SIG-M5 (cell line): ENCODE results near the gene ASAP3.

Experiments
- DNase-seq: peaks from one replicate; lab custom pipeline; 2025; lab: John Stamatoyannopoulos, UW

Gene ASAP3

DNA sequence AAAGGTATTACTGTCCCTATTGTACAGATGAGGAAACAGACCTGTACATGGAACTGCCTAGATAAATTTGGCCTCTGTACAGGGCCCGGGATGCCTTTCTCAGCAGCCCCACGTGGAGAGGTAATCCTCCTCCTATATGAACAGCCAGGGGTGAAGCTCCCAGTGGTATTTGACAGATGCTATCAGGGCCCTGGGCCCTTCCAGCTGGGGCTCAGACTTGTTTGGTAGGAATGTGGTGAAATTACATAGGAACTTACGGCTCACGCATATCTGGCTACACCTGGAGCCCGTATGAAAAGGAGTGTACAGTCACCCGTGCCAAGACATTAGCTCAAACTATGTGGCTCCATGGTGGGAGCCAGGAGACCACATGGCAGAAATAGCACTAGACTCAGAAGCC is 34.7 kb downstream of the ASAP3 start:
- no peak for DNase-seq

DNA sequence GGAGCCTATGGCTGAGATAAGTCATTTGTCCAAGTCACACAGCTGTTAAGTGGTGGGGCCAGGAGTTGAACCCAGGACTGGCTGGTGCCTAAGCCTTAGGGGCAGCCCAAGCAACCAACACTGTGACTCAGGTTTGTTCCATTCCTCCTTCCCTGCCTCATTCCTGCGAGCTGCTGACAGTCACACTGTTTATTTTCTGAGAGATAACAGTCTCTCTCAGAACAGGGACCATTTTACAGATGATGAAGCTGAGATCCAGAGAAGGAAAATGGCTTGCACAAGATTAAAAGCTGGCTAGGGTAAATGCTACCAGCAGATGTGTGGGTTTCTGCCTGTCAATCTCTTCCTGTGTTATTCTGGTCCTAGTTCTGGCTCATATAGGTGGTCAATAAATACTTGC is 35.1 kb downstream of the ASAP3 start:
- DNase-seq = no peak

DNA sequence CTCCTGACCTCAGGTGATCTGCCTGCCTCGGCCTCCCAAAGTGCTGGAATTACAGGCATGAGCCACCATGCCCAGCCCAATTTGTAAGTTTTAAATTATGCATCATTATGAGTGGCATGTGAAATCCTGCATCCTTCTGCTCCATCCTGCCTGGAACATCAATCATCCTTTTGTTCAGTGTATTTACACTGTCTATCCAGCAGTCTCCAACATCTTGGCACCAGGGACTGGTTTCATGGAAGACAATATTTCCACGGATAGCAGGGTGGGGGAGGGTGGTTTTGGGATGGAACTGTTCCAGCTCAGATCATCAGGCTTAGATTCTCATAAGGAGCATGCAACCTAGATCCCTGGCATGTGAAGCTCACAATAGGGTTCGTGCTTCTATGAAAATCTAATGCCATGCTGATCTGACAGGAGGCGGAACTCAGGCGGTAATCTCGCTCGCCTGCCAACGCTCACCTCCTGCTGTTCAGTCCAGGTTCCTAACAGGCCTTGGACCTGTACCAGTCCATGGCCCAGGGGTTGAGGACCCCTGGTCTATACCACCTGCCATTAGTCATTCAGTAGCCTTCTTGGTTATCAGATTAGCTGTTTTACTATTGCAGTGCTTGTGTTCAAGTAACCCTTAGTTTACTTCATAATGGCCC is 37.2 kb downstream of the ASAP3 start:
- DNase-seq = no peak

DNA sequence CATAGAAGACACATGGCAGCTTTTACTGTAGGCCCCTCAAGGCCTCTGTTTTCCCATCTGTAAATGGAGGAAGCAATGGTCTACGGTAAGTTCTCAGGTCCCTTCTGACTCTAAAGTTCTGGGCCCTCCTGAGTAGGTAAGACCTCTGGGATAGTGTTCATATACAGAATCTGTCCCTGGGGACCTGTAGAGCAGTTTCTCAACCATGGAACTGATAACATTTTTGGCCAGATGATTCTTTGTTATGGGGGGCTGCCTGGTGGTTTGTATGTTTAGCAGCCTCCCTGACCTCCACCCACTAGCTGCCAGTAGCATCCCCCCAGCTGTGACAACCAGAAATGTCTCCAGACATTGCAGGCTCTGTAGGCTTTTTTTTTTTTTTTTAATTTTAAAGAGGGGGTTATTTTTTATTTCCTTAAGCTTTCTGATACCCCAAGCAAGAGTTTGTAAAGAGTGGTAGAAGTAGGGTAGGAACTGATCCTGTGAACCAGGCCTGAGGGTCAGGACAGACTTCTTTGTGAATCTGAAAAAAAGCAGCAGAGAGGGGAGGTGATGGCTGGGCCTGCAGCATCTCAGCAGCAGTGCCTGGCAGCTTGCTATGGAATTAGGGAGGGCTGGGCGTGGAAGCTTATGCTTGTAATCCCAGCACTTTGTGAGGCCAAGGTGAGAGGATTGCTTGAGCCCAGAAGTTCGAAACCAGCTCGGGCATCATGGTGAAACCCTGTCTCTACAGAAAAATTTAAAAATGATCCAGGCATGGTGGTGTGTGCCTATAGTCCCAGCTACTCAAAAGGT is 39.2 kb downstream of the ASAP3 start:
- no peak for DNase-seq

DNA sequence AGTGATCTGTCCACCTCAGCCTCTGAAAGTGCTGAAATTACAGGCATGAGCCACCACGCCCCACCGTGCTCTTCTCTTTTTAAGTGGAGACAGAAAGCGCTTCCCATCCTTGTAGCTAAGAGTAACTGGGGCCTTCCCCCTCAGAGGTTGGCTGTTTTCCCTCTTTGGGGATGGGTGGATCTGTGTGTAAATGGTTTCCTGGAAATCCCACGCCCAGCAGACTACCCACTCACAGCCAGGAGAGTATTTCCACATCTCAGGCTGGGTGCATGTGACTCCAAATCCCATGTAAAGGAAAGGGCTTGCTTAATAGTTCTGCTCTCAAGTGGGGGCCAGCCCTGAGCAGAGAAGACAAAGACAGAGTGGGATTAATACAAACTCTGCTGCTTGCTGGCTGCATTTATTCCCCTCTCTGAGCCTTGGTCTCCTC is 39.9 kb downstream of the ASAP3 start:
- no peak for DNase-seq

DNA sequence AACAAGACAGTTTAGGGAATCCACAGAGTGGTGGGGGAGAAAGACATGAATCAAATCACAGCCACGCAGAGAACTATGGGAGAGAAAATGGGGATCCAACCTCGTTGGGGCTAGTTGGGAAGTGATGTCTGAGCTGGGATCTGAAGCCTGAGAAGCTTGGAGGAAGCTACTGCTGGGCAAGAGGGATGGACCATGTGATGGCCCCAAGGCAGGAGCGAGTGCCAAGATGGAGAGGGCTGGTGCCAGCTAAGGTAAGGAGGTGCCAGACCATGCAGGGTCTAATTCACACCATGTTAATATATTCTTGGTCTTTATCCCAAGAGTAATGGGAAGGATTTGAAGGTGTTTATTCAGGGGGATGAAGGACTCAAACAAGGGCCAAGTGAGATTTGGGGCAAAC is 41.2 kb downstream of the ASAP3 start:
- no peak for DNase-seq

DNA sequence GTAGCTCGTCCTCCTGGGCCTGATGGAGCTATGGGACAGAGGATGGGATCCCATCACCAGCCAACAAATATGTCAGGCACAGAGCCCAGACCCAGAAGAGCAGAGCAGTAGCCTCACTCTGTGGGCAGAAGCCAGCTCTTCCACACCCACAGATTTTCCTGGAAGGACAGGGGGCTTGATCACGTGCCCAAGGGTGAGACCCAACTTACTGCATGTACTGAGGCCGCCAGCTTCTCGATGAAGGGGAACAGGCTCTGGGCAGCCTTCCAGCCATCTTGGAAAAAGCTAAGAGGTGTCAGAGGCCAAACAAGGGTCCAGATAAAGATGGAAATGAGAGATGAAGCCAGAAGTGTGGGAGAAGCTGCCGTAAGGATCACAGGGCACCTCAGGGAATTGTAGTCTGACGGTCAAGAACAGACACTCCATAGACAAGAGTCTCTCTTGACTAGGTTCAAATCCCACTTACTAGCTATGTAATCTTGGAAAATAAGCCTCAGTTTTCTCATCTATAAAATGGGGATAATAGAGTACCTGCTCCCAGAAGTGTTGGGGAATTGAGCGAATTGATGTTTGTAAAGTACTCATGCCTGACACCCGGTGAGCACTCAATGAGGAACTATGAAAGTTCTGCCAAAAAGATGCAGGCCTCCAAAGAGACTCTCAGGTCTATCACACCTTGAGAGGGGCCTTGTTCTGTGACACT is 42.4 kb downstream of the ASAP3 start:
- DNase-seq = no peak

DNA sequence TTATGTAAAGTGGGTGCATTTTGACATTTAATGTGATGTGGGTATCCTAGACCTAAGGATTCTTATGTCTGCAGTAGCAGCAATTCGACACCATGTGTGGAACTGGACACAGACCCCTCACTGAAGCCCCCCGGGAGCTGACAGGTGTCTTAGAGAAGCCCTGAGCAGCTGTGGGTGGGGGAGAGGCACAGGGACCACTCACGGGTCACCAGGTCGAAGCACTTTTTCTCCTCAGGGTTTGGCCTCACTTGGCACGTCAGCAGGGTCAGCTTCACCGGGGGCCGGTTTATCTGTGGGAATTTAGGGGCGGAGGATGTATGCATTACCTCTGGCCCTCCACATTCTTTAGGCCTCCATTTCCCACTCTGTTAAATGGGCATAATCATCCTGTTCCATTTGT is 45.4 kb downstream of the ASAP3 start:
- no peak for DNase-seq

DNA sequence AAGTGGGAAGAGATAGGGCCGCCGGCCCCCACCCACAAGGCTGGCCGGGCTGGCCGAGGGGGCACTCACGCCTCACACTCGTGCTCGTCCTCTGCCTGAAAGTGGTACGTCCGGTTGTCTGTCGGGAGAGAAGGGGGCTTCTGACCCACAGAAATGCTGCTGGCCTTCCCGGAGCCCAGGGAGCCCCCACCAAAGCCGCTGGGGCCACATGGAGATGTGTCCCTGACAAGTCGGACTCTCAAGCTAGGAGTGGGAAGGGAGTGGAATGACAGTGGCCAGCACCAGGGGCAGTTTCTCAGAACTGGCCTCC is 46.7 kb downstream of the ASAP3 start:
- DNase-seq = no peak

DNA sequence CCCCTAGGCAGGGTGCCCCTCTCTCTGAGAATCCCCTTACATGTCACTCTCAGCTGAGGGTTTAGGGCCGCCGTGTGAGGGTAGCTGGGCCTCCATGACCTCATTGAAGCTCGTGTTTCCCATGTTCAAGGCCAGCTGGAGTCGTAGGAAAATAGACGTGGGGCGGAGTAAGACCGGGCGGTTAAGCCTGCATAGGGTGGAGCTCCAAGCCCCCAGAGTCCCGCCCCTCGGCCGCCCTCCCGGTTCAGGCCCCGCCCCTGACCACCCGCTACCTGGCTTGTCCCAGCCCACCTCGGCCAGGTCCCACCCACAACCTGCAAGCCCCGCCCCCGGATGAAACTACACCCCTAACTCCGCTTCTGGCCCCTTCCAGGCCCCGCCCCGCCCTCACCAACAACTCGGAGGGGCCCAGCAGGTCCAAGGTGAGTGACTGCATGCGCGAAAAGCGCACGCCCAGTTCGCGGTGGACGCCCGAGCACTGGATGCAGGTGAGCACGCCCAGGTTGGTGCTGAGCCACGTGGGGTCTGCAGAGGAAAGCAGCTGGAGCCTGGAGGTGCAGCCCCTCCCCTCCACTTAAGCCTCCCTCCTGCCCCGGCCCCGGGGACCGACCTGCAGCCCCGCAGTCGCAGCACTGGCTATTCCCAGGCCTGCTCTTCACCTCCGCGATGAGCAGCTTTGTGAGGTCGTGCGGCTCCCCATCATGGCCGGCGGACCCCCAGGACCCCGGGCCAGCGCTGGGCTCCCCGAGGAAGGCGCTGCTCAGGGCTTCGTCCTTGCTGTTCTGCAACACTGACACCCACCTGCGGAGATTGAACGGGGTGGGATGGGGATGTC is 47.2 kb downstream of the ASAP3 start:
- DNase-seq = no peak

DNA sequence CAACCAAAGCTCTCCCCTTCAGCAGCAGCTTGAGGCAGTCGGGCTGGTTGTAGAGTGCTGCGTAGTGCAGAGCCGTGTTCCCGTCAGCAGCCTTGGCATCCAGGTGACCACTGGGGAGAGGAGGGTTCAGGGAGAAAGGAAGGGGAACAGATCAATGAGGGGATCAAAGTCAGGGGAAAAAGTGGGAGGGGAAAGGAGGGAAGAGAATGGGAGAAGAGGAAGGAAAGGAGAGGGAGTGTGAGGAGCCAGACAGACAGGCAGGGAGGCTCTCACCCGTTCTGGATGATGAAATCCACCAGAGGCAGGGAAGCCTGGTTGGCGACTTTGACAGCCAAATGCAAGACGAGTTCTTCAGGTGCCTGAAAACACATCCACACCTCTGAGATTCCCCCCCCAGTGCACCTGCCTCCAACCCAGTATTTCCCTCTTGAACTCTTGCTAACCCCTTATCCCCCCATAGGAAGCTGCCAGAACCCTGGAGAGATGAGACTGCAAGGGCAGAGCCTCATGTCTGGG is 49.7 kb downstream of the ASAP3 start:
- DNase-seq = no peak

DNA sequence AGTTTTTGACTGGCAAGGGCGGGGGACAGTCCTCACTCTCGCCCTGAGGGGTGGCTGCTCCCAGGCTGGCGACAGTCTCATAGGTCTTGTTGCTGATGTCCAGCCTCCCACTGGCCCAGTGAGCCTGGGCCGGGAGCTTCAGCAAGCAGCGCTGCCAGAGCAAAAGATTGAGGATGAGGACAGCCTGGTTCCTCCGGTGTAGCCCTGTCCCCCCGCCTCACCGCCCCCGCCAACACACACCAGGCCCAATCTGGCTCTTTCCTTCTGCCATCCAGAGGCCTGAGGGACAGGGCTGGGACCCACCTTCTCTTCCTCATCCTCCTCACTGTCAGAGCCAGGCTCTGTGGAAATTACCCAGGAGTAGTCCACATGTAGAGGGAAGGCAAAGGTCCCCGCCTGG is 50.9 kb downstream of the ASAP3 start:
- no peak for DNase-seq

DNA sequence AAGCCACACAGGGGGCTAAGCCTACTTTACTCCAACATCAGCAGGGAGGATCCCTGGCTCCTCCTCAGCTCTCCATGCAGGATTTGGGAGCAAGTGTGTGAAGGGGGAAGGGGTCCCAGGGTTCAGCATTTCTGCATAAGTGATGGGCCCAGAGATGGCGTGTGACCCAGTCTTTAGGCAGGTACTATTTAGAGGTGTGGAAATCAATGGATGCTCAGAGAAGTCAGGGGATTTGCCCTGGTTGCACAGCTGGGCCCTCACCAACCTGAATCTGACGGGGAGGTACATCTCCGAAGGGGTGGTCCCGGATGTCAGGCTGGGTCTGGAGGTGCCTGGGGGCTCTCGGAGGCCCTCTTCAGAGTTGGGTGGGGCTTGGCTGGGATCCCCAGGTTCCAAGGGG is 52.5 kb downstream of the ASAP3 start:
- no peak for DNase-seq

DNA sequence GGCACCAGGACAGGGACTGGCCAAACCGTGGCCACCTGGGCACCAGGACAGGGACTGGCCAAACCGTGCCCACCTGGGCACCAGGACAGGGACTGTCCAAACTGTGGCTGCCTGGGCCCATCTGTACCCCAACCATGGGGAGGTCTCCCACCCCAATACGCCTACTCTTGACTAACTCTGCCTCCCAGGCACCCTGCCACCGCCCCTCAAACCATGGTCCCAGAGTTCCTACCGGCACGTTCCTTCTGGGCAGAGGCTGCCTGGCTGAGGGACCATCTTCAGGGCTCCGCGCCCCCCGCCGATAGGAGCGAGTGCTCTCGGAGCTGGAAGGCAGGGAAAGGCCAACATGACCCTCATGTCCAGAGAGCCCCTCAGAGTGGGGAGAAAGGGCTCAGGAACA is 53.2 kb downstream of the ASAP3 start:
- DNase-seq = no peak

DNA sequence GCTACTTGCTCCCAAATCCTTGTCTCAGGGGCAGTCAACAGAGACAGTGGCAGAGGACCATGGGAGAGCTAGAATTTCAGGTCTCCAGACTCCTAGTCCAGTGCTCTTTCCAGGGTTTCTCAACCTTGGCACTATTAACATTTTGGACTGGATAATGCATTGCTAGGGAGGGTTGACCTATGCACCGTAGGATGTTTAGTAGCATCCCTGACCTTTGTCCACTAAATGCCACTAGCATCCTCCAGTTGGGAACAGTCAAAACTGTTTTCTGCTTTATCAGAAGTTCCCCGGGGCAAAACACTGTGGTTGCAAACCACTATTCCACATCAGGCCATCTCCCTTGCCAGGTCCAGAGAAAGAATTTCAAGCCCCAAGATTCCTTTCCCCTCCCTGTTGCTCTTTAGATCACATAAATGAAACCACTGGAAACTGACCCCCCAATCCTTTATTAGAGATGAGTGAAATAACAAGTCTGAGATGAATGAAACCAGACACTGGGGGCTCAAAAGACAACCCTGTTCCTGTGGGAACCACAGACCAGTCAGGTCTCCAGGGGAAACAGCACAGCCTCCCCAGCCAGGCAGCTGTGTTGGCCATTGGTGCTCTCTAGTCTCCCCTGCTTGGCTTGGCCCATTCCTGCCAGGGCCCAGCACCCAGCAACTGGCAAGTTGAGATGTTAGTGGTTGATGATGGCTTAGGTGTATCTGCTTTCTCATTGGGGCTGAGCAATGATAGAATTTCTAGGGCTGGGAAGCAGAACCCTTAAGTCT is 55.7 kb downstream of the ASAP3 start:
- no peak for DNase-seq

DNA sequence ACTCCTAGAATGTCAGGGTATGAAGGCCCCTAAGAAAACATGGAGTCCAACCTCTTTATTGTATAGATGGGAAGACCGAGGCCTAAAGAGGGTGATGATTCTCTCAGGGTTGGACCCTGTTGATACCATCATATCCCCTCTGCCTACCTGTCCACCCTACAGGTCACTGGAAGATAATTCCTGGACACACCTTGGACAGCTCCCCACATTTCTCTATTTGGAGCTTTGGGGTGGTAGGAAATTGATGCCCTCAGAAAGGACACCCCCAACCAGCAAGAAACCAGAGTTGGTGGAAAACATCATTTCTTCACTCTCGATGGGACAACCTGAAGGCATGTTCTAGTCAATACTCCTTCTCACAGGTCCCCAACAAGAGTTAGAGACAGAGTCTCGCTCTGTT is 56.4 kb downstream of the ASAP3 start:
- no peak for DNase-seq

DNA sequence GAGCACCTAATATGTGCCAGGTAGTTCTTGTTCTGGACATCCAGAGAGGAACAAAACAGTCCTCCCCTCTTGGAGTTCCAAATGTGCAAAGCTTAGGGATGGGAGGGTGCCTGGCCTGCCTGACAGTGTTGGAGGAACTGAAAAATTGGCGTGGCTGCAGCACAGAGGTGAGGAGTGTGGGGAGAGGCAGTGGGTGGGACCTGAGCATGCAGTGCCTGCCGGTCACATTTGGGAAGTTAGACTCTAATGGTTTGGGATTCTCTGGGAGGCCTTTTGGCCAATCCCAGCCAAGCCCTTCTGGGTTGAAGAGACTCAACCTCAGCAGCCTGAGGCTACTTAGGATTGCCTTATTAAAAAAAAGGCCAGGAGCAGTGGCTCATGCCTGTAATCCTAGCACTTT is 57.2 kb downstream of the ASAP3 start:
- DNase-seq = no peak

DNA sequence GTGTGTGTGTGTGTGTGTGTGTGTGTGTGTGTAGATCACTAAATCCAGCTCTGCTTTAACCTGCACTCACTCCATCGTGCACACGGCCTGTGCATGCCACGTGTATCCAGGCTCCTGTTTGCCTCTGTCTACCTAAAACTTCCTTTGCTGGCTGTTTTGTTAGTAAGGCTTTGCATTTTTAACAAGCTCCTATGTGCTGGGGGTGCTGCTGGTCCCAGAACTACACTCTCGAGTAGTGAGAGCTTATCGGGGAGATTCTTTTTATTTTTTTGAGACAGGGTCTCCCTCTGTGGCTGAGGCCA is 58.8 kb downstream of the ASAP3 start:
- no peak for DNase-seq

DNA sequence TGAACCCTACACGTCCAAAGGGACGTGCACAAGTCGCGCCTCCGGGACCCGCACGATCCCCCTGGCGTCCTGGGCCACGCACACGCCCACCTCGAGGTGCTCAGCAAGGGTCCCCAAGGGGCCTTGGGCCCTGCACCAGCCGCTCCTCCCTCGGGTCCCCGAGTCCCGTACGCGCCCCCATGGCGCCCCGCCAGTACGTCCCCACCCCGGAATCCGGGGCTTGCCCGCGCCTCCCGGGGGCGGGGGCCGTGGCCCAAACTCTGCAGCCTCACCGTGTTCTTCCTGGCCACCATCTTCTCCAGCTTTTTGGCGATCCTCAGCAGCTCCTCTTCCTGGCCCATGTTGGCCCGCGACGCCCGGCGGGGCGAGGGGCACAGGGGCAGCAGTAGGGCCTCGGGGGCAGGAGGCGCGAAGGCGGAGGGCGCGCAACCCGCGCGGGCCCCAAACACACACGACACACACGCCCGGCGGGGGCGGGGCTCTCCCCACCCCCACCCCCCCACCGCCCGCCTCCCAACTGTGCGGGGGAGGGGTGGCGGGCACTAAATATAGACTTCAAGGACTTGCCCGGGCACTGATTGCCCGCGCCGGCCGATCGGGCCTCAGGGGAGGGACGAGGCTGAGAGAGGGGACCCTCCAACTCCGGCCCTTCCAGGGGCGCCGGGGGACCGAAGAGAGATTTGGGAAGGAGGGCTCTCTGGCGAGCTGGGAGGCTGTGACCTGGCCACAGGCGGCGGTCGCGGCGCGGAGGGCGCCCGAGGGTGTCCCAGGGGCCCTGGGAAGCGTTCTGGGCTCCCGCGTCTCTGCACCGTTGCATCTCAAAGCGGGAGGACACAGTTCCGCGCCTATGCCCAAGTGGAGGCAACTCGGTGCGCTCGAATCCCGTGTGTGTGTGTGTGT is 59.4 kb downstream of the ASAP3 start, which contains the start of gene TCEA3:
TSS of gene TCEA3 (minus strand) at position 456 of the 900 bp plus-strand sequence. CDS start at position 341, 115 bp downstream.
- no peak for DNase-seq
